ENCODE data around the gene NLGN1.

- TF ChIP-seq CHD2 (IDR thresholded peaks at IDR 0.05; ENCODE audit: low read length) (no peak), GABPA (IDR thresholded peaks at IDR 0.05; ENCODE audit: borderline replicate concordance, insufficient read depth, low read length) (no peak), POLR2A (IDR thresholded peaks at IDR 0.05; ENCODE audit: control extremely low read depth in 1 of 2, low read depth in 2 of 2, low read length in 2 of 2) (no peak)
These were observed 871.0 kb downstream of the NLGN1 start for GRCh38 chr3:174268586-174268985.
